Measurements from ENCODE around the gene CLN6.
"Not testable (repeated sequence)": the region's sequence is repeated elsewhere in the genome, so short reads cannot be mapped to it uniquely, and the experiment has no call there.

CLN6 gene

DNA sequence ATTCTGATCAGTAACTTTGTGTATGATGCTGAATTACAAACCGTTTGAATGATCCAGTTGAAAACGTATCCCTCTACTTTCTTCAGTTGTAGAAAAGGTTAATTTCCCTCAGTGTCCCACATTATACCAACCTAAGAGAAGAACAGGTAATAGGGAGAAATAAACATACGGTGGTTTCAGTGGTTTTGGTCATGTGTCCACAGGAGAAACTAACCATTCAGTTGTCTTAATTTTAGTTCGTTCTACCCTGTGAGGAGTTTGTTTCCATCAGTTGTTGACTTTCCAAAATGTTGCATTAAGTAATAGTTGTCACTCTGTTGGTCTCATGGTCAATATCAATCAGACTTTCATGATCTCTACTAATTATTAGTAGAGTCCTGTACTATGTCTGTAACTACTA lies 39.5 kb downstream of the CLN6 start:
- DNase-seq (ENCODE audit: low read depth in 2 of 2) = no peak

GRCh38 chr15:68188647-68189046 lies 40.9 kb downstream of the CLN6 start:
- no peak for DNase-seq (ENCODE audit: low read depth in 2 of 2)

- no peak for DNase-seq (ENCODE audit: low read depth in 2 of 2)
Measured at GRCh38 chr15:68187559-68187958, 42.0 kb downstream of the CLN6 start.

DNA sequence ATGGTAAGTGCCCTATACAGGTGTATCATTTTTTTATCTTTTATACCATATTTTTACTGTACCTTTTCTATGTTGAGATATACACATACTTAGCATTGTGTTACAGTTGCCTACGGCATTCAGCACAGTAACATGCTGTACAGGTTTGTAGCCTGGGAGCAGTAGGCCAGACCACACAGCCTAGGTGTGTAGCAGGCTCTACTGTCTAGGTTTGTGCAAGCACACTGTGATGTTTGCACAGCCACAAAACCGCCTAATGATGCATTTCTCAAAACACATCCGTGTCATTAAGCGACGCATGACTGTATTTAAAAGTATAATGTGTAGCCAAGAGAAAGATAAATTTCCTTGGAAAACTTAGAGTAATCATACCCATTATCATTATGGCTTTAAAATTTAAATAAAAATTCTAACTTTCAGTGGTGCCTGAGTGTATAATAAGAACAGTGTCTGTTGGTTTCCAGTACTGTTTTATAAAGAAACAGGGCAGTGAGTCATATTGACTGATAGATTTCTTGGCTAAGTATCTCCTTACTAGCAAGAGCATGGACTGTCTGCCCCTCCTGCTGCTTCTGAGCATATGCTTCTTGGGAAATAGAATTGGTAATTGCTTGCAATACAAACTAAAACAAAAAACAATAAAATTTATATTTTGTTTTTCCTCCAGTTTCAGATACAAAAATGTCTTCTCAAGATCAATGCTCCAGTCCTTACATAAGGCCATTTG lies 42.7 kb downstream of the CLN6 start:
- DNase-seq (ENCODE audit: low read depth in 2 of 2) = no peak

DNA sequence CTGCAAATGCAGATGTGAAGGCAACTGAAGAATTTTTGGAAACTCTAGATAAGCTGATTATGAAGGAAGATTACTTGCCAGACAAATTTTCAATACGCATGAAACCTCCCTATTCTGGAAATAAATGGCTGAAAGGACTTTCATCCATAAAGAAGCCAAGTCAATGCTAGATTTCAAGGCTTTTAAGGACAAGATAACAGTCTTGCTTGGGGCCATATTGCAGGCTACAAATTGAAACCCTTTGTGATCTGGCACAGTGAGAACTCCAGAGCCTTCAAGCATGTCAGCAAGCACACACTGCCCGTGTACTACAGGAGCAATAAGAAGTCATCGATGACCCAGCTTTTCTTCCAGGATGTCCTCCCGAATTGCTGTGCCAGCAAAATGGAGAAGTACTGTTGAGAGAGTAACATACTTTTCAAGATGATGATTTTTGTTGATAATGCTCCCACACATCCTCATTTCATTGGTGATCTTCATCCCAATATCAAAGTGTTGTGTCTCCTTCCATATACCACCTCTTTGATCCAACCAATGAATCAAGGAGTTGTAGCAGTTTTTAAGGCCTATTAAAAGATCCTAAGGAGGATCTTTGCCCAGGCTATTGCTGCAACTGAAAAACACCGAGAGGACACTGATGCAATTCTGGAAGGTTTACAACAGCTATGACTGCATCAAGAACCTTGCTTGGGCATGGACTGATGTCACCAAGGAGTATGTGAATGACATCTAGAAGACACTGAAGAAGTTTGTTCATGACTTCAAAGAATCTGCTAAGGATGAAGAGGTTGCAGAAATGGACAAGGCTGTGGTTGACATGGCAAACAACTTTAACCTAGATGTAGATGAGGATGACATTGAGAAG lies 44.7 kb downstream of the CLN6 start:
- DNase-seq (ENCODE audit: low read depth in 2 of 2) = no peak

DNA sequence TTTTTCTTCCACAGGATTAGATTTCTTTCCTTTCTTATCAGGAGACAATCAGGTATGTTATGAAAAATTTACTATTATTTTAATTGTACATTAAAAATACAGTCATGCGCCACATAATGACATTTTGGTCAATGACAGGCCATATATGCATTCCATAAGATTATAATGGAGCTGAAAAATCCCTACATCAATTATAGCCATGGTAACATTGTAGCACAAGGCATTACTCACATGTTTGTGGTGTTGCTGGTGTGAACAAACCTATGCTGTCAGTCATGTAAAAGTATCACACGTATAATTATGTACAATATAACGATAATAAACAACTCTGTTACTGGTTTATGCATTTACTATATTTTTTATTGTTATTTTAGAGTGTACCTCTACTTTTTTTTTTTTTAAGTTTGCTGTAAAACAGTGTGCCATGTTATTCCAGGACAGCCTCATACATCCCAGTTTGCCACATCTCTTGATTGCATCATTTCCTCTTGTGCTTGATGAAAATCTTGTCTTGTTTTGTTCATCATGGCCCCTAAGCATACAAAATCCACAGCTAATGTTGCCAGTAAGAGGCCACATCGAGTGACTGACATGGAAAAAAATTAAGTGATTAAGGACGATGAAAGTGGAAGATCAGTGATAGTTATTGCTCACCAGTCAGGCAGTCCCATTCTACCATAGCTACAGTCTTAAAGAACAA lies 45.8 kb downstream of the CLN6 start:
- no peak for DNase-seq (ENCODE audit: low read depth in 2 of 2)

GRCh38 chr15:68177742-68178141 lies 51.8 kb downstream of the CLN6 start:
- DNase-seq (ENCODE audit: low read depth in 2 of 2) = no peak

GRCh38 chr15:68176601-68177000 lies 52.9 kb downstream of the CLN6 start:
- DNase-seq (ENCODE audit: low read depth in 2 of 2) = no peak

- no peak for DNase-seq (ENCODE audit: low read depth in 2 of 2)
Measured at GRCh38 chr15:68175526-68175925, 54.0 kb downstream of the CLN6 start.

DNA sequence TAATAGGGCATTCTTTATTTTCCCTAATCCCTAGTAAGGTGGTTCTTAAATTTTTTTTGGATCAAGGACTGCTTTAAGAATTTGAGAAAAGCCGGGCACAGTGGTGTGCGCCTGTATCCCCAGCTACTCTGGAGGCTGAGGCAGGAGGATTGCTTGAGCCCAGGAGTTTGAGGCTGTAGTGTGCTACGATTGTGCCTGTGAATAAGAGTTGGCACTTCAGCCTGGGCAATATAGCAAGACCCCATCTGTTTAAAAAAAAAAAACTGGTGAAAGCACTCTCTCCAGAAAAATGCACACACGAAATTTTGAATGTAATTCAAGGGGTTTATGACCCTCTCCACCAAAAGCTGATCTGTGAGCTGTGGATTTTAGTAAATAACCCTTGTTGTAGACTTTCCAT lies 56.4 kb downstream of the CLN6 start:
- no peak for DNase-seq (ENCODE audit: low read depth in 2 of 2)

GRCh38 chr15:68172037-68172436 lies 57.5 kb downstream of the CLN6 start:
- DNase-seq (ENCODE audit: low read depth in 2 of 2) = not testable (repeated sequence)

DNA sequence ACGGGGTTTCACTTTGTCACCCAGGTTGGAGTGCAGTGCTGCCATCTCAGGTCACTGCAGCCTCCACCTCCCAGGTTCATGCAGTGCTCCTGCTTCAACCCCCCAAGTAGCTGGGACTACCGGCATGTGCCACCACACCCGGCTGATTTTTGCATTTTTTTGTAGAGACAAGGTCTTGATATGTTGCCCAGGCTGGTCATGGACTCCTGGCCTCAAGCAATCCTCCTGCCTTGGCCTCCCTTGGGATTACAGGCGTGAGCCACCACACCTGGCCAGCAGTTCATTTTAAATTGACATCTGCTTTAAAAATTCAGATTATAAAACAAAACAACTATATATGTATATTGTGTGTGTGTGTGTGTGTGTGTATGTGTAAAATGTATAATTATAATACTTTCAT lies 62.7 kb downstream of the CLN6 start:
- no peak for DNase-seq (ENCODE audit: low read depth in 2 of 2)

- DNase-seq (ENCODE audit: low read depth in 2 of 2) = no peak
Measured at GRCh38 chr15:68163191-68163590, 66.3 kb downstream of the CLN6 start.

DNA sequence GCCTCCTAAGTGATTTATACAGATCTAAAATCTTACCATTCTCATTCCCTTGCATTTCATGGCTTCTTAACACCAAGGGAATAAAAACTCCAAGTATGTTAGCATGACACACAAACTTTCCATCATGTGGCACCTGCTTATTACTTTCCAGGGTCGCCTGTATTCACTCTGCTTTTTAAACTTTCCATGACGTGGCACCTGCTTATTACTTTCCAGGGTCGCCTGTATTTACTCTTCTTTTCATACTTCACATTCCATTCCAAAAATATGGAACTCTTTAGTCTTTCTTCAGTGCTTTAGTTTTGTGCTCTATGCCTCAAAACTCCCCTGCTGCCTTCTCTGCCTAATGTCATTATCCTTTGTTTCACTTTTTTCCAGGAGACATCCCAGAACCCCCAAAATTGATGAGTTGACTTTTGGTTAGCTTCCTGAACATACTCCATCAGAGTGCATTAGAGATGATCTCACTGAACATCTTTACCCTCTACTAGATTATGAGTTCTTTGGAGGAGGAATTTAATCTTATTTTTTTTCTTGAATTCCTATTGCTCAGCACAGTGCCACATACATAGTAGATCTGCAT lies 71.4 kb downstream of the CLN6 start:
- DNase-seq (ENCODE audit: low read depth in 2 of 2) = no peak

GRCh38 chr15:68157074-68157473 lies 72.5 kb downstream of the CLN6 start:
- DNase-seq (ENCODE audit: low read depth in 2 of 2) = no peak
